OCI-LY3 (cell line): Measurements from ENCODE around the gene ANKDD1A.
A peak's percentile ranks its signal among the peaks of the same experiment; 100 is the strongest.

ENCODE experiments used
- H2AFZ ChIP-seq: fragments of 200-600, 300-600 bp; shearing (Covaris generic); 2 replicates; pipeline ENCODE4 v1.6.0; 2014; ENCODE audit warnings: antibody characterized with exemption, low read depth, low read length
- H3K27ac ChIP-seq: fragments of 200-600, 300-600 bp; sonication (generic); 2 replicates; pipeline ENCODE4 v1.5.1; 2014; ENCODE audit warnings: mild to moderate bottlenecking, low read length, moderate library complexity, mixed read lengths
- H3K27me3 ChIP-seq: fragments of 200-600, 300-600 bp; sonication (generic); 2 replicates; pipeline ENCODE4 v1.6.1; 2014; ENCODE audit warnings: low read depth, low read length, mixed read lengths
- H3K36me3 ChIP-seq: fragments of 200-600, 300-600 bp; sonication (generic); replicated peaks from 2 replicates; pipeline ENCODE3; 2014; ENCODE audit warnings: low read depth, low read length, mixed read lengths
- H3K4me1 ChIP-seq: fragments of 300-600, 200-600 bp; sonication (generic); 2 replicates; pipeline ENCODE4 v1.6.1; 2014; ENCODE audit warnings: low read length, mixed read lengths
- H3K4me2 ChIP-seq: fragments of 200-600, 300-600 bp; sonication (generic); 2 replicates; pipeline ENCODE4 v1.6.1; 2014; ENCODE audit warnings: low read length, mixed read lengths
- H3K4me3 ChIP-seq: fragments of 300-600, 200-600 bp; sonication (generic); 2 replicates; pipeline ENCODE4 v1.5.1; 2014; ENCODE audit warnings: antibody characterized with exemption, mild to moderate bottlenecking, low read length, moderate library complexity
- H3K79me2 ChIP-seq: fragments of 300-600, 200-600 bp; shearing (Covaris generic); 2 replicates; pipeline ENCODE4 v1.6.1; 2014; ENCODE audit warnings: mild to moderate bottlenecking, low read length, mixed read lengths
- H3K9ac ChIP-seq: fragments of 300-600, 200-600 bp; shearing (Covaris generic); 2 replicates; pipeline ENCODE4 v1.6.0; 2014; ENCODE audit warnings: mild to moderate bottlenecking, low read length, moderate library complexity
- H3K9me3 ChIP-seq: fragments of 200-600, 300-600 bp; shearing (Covaris generic); 2 replicates; pipeline ENCODE4 v1.6.1; 2014; ENCODE audit warnings: low read length, mixed read lengths; ENCODE audit not compliant: insufficient read depth
- H4K20me1 ChIP-seq: fragments of 200-600, 300-600 bp; sonication (generic); 2 replicates; pipeline ENCODE4 v1.6.1; 2016; ENCODE audit warnings: low read length, mixed read lengths; ENCODE audit not compliant: insufficient read depth
- CTCF ChIP-seq: fragments of 200-600, 300-600 bp; sonication (generic); IDR thresholded peaks from 2 replicates; pipeline ENCODE4 v1.5.1; 2014; ENCODE audit warnings: antibody characterized with exemption, low read length, low read depth
- EZH2phosphoT487 ChIP-seq: fragments of 200-600 bp; shearing (Covaris generic); IDR thresholded peaks from 2 replicates; pipeline ENCODE4 v1.6.1; 2018; ENCODE audit warnings: antibody characterized with exemption, mixed run types, low read depth

Gene ANKDD1A

GRCh38 chr15:64979252-64979710 lies 67.6 kb downstream of the ANKDD1A start:
- Histone ChIP-seq H2AFZ (no peak overlapping the region), H3K36me3 (peaks cover 37% of the 10 kb centered on the region), H4K20me1 (no peaks in the 10 kb centered on the region), H3K4me2 (no peak overlapping the region), H3K4me1 (no peaks in the 10 kb centered on the region), H3K27me3 (no peaks in the 10 kb centered on the region), H3K4me3 (no peak overlapping the region), H3K27ac (no peak overlapping the region), H3K79me2 (peaks cover 5% of the 10 kb centered on the region), H3K9ac (no peak overlapping the region), H3K9me3 (no peaks in the 10 kb centered on the region)
- TF ChIP-seq EZH2phosphoT487 (no peak), CTCF (no peak)

GRCh38 chr15:64981812-64982431 lies 70.2 kb downstream of the ANKDD1A start:
- Histone ChIP-seq H3K9me3 (no peaks in the 10 kb centered on the region), H3K4me2 (no peak overlapping the region), H3K27ac (no peak overlapping the region), H3K4me3 (no peak overlapping the region), H3K79me2 (peaks cover 21% of the 10 kb centered on the region), H3K27me3 (no peaks in the 10 kb centered on the region), H3K4me1 (peaks cover 15% of the 10 kb centered on the region), H4K20me1 (no peaks in the 10 kb centered on the region; the same call in 1 of the 2 replicates), H2AFZ (no peak overlapping the region), H3K36me3 (peaks cover 33% of the 10 kb centered on the region), H3K9ac (no peak overlapping the region)
- TF ChIP-seq EZH2phosphoT487 = no peak
- TF ChIP-seq CTCF = no peak

GRCh38 chr15:64982472-64982871 lies 70.8 kb downstream of the ANKDD1A start:
- no peak for TF ChIP-seq CTCF
- TF ChIP-seq EZH2phosphoT487 = no peak
- Histone ChIP-seq H3K4me3 (no peak overlapping the region), H3K9ac (no peak overlapping the region), H3K4me2 (no peak overlapping the region), H3K79me2 (peaks cover 26% of the 10 kb centered on the region), H3K9me3 (no peaks in the 10 kb centered on the region), H2AFZ (no peak overlapping the region), H3K27me3 (no peaks in the 10 kb centered on the region), H3K36me3 (peaks cover 38% of the 10 kb centered on the region), H4K20me1 (no peaks in the 10 kb centered on the region; the same call in 1 of the 2 replicates), H3K4me1 (peaks cover 15% of the 10 kb centered on the region), H3K27ac (no peak overlapping the region)

GRCh38 chr15:64985366-64986033 lies 73.8 kb downstream of the ANKDD1A start:
- H4K20me1 ChIP-seq = no peaks in the 10 kb centered on the region; the same call in 1 of the 2 replicates
- no peaks in the 10 kb centered on the region for H3K27me3 ChIP-seq
- no peak overlapping the region for H2AFZ ChIP-seq
- H3K9ac ChIP-seq = peak overlapping the region; percentile 9; the same call in 1 of the 2 replicates
- H3K4me1 ChIP-seq = peaks cover 25% of the 10 kb centered on the region
- H3K4me3 ChIP-seq = no peak overlapping the region
- H3K9me3 ChIP-seq = no peaks in the 10 kb centered on the region
- peak overlapping the region; percentile 26 for H3K27ac ChIP-seq
- H3K4me2 ChIP-seq = peak overlapping the region; percentile 42
- H3K36me3 ChIP-seq = peaks cover 24% of the 10 kb centered on the region
- TF ChIP-seq EZH2phosphoT487 (no peak), CTCF (no peak)
- peaks cover 48% of the 10 kb centered on the region for H3K79me2 ChIP-seq
